SK-N-MC (cell line): ENCODE results near the gene SH2D1B.
"Not testable (repeated sequence)": the region's sequence is repeated elsewhere in the genome, so short reads cannot be mapped to it uniquely, and the experiment has no call there.

ENCODE experiments used
- EZH2 ChIP-seq: fragments of 200-600 bp; sonication (generic); IDR thresholded peaks from one replicate; pipeline ENCODE4 v1.6.1; 2017; ENCODE audit warnings: antibody characterized with exemption
- FOXP2 ChIP-seq: optimal IDR thresholded peaks from 2 replicates; pipeline ENCODE3; 2011; ENCODE audit warnings: mild to moderate bottlenecking, moderate library complexity; ENCODE audit not compliant: insufficient read depth; ENCODE audit errors: extremely low read length, control extremely low read depth
- POLR2AphosphoS5 ChIP-seq: IDR thresholded peaks from 2 replicates; pipeline ENCODE4 v1.6.1; 2012; ENCODE audit warnings: mild to moderate bottlenecking, low read depth, low read length, borderline replicate concordance

DNA sequence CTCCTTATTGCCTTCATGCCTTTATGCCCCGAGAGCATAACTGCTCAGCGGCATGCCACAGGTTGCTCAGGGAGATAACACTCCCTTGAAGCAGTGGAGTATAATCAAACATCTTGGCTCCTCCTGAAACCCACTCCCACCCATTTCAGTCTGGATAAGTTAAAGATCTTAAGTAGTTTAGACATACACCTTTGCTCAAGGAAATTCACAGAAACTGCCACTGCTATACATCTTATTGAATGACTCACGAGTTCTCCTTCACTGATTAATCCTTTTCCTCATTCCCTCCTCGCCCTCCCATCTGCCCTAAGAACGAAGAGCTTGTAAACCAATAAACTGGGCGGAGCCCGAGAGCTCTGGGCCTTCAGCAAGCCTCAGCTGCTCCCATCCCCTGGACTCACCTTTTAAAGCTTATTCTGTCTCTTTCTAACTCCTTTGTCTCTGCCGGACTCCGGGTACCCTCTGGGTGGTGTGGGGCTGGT is 7.6 kb upstream of the SH2D1B start:
- not testable (repeated sequence) for TF ChIP-seq POLR2AphosphoS5, EZH2, FOXP2
